ENCODE data around the gene LCN1.
"Not testable (repeated sequence)": the region's sequence is repeated elsewhere in the genome, so short reads cannot be mapped to it uniquely, and the experiment has no call there.

Gene LCN1

DNA sequence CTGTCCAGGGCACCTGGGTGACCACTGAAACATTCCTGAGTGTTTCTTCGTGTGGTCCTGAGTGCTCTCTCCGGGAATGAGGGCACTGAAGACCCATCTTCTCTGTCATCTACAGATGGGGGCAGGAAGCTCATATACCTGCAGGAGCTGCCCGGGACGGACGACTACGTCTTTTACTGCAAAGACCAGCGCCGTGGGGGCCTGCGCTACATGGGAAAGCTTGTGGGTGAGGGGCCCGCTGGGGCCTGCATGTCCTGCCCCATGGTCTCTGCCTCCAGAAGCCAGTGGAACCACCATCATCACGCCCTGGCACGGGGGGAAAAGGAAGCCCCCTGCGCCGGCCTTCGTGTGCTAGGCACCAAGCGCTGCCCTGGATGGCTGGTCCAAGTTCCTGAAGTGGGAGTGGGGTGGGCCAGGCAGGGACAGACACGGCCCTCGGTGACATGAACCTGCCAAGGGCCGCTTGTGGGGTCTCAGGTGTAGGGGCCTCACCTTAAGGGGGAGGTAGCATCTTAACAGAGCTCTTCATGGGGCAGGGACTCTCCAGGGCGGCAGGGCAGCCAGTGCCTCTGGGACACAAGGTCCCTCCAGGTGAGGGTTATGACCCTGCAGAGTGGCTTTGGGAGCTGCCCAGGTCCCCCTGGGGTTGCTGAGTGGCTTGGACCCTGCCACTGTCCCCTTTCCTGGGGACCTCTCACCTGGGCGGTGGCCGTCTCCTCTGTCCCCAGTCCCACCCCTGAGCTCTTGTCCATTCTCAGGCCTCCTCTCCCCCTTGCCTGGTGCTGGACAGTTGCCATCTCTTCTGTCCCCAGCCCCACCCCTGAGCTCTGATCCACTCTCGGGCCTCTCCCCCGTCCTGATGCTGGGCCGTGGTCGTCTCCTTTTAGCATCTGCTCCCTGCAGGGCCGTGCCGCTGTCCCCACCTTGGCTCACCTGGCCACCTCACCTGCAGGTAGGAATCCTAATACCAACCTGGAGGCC lies 26.8 kb downstream of the LCN1 start:
- no peak for DNase-seq

- DNase-seq = not testable (repeated sequence)
Measured at GRCh38 chr9:135549478-135550343, 28.5 kb downstream of the LCN1 start.

GRCh38 chr9:135550344-135550918 lies 29.2 kb downstream of the LCN1 start:
- no peak for DNase-seq

GRCh38 chr9:135551031-135551430 lies 29.8 kb downstream of the LCN1 start:
- no peak for DNase-seq

- no peak for DNase-seq
Measured at GRCh38 chr9:135551456-135551855, 30.2 kb downstream of the LCN1 start.

GRCh38 chr9:135552021-135552697 lies 30.9 kb downstream of the LCN1 start:
- DNase-seq = no peak

GRCh38 chr9:135552698-135553171 lies 31.5 kb downstream of the LCN1 start:
- no peak for DNase-seq

- DNase-seq = no peak
Measured at GRCh38 chr9:135554718-135555117, 33.5 kb downstream of the LCN1 start.

- DNase-seq = no peak
Measured at GRCh38 chr9:135555203-135555602, 34.0 kb downstream of the LCN1 start.

DNA sequence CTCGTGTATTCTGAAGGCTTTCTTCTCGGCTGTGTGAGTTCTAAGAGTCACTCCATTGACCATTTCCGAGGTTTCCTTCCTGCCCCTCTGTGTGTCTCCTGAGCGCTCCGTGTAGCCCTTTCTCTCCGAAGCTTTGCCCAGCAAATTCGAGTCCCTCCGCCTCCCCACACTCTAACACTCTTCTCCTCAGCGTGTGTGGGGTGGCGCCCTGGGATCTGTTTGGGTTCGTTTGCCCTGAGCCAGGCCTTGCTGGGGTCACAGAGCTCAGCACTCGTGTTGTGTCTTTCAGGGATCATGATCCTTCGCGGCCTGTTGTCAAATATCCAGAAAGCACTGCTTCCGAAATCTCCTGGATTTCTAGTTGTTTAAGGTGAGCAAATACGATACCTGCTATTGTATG lies 34.7 kb downstream of the LCN1 start:
- no peak for DNase-seq

DNA sequence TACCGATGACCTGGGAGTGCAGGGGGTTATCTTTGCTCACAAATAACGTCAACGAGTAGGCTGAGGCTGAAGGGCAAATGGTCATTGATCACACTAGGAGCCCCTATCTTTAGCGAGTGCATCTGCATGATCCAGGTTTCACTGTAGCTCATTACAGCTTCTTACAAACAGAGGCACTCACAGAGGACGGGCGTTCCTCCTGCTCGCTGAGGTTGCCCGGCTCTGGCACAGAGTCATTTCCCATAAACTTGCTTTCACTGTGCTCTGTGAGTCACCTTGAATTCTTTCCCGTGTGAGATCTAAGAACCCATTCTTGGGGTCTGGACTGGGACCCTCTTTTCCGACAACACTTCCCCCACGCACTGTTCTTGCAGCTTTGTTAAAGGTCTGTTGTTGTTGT lies 38.4 kb downstream of the LCN1 start:
- DNase-seq = no peak

DNA sequence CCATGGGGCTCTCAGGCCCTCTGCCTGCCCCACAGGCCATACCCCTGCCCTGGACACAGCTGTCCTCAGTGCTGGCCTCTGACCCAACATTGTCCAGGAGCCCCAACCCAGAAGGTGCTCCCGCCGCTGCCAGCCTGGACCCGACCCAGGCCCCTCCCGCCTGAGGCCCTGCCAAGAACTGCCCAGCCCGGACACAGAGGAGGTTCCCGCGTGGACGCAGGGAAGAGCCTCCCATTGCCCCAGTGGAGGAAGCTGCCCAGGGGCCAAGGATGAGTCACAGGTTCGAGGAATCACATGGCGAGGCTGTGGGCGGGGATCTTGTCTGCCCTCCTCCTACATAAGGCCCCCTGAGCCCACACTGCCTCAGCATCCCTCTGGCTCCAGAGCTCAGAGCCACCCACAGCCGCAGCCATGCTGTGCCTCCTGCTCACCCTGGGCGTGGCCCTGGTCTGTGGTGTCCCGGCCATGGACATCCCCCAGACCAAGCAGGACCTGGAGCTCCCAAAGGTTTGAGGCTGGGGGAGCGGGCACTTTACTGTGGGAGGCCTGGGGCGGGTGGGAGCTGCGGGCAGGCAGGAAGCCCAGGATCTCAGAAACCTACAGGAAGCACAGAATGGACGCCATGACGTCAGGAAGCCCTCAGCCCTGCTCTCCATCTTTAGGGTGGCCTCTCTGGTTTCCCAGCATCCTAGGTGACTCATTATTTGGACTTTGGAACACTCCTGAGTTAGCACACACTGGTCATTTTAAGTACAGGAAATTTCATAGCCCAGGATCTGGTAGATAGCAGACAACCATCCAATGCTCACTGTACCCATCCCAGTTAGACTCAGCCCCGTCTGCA lies 40.4 kb downstream of the LCN1 start, which contains the start of gene PAEP:
Gene PAEP, plus strand, starts transcription at position 366 of the 844 bp plus-strand sequence.
- DNase-seq = no peak

- no peak for DNase-seq
Measured at GRCh38 chr9:135562235-135562745, 41.0 kb downstream of the LCN1 start.

DNA sequence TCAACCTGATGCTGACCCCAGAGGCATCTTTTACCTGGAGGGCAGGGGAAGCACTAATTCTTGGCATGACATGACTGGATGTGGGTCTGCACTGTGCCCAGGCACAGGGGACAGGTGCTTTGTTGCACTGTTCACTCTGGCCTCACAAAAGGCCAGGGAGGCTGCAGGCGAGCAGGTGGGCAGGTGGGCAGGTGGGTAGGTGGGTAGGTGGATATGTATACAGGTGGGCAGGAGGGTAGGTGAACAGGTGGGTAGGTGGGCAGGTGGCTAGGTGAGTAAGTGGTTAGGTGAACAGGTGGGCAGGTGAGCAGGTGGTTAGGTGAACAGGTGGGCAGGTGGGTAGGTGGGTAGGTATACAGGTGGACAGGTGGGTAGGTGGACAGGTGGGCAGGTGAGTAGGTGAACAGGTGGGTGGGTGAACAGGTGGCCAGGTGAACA lies 41.8 kb downstream of the LCN1 start:
- DNase-seq = no peak

DNA sequence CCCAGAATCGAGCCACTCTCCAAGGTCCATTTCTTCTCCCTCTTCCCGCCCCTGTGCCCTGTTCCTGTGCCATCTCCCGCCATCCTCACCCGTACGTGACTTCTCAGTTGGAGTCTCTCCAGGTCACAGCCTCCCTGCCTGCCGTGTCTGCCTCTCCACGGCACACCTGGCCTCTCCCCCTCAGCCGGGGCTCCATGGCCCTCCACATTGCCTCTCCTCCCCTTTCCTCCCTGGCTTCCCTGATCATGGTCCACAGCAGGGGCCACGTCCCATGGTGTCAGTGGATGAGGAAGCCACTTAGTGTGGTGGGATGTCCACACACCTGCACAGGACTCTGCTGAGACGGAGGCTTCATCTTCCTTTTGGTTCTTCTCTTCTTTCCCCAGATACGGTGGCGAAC lies 42.6 kb downstream of the LCN1 start:
- DNase-seq = no peak

- DNase-seq = no peak
Measured at GRCh38 chr9:135565141-135565628, 43.9 kb downstream of the LCN1 start.

DNA sequence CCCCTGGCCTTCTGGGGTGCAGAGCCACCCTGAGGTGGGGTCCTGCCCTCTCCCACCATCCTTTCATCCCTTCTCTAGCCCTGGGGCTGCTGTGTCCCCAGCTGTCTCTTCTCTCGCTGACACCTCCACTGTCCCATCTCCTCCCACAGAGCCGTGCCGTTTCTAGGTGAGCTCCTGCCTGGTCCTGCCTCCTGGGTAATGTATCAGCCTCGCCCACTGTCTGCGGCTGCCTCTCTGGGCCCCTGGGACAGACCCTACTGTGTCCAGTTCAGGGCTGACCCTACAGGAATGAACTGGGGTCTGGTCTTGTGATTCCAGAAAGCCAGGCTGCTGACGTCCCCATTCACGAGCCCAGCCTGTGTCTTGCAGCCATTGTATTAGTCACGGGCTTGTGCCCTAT lies 44.4 kb downstream of the LCN1 start:
- DNase-seq = no peak

- DNase-seq = no peak
Measured at GRCh38 chr9:135566552-135566951, 45.3 kb downstream of the LCN1 start.

- no peak for DNase-seq
Measured at GRCh38 chr9:135567311-135567710, 46.1 kb downstream of the LCN1 start.

DNA sequence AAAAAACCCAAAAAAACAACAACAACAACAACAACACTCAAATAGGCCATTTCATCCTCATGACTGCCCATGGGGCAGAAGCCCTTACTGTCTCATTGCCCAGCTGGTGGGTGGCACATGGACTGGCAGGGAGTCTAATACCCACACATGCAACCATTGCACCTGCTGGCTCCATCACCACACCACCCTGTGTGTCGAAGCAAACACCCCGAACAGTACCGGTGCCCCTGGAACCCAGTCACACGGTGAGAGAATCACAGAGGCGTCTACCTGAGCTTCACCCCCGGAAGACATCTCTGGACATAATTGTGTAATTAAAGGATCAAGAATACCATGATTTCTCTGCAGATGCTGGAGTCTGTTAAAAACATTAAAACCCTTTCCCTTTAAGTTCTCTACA lies 46.8 kb downstream of the LCN1 start:
- no peak for DNase-seq

- no peak for DNase-seq
Measured at GRCh38 chr9:135570456-135570855, 49.2 kb downstream of the LCN1 start.

All from fibroblast of skin of abdomen (primary cell).